Right renal cortex interstitium (tissue), 3 donors: Measurements from ENCODE around the gene PLEKHD1. TPM values are rescaled to one million over a fixed set of nuclear protein-coding genes. Genes with fewer than 3 reads are reported as not detected.

ENCODE experiments used
- DNase-seq, 3 donors: peaks; one replicate each; pipeline ENCODE4 v3.0.0-alpha.2; 2013; ENCODE audit warnings: low read depth in 3 of 3, low spot score in 2 of 3
- polyA plus RNA-seq, 3 donors: library from polyadenylated mRNA; unstranded; fragments of 120-200 nt; gene quantifications; one replicate each; pipeline ENCODE4 v1.2.1, GENCODE V29; 2013; ENCODE audit not compliant: insufficient read length in 3 of 3

The PLEKHD1 gene
- polyA plus RNA-seq, 3 donors: 3.9 to 5.7 (median 3.9) TPM

DNA sequence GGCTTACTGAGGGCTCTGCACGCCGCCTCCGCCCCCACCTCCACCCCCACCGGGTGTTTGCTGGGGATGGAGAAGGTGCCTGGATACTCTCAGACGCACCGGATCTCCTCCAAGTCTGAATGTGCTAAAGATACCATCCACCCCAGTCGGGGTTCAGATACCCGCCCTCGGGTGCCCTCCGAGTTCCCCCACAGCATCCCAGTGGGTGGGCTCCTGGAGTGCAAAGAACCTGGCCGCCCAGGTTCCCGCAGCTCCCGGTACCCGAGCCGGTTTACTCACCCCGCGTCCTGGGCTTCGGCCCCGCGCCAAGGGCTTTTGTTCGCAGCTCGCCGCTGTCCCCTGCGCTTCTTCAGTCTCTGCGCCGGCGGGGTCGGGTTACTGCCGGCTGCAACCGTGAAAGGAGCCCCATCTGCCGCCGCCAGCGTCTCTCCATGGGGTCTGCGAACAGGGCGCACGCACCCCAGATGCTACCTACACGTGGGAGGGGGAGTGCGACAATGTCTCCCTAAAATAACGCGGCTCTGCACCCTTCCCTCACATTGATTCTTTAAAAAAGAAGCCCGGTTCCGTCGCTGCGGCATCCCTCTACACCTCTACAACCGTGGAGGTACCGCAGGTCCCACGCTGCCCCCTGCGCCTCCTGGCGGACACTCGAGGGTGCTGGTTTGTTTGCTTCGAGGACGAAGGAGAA lies 89.9 kb downstream of the PLEKHD1 start, which contains the start of gene CCDC177:
Gene CCDC177, minus strand, starts transcription at position 609 of the 691 bp plus-strand sequence. CDS start 1,249 bp downstream, outside the sequence.
- no peak for DNase-seq

DNA sequence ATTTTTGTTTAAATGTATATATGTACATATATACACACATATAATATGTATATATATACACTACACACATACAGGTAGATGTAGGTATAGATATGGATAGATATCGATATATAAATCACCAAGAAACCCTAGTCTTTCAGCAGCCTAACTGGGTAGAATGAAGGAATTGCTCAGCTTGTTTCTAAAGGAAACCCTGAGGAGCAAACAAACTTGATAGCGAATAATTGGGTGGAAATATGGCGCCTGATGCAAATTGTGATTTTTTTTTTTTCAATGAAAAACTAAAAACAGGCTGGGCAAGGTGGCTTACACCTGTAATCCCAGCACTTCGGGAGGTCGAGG lies 90.4 kb downstream of the PLEKHD1 start:
- no peak for DNase-seq

DNA sequence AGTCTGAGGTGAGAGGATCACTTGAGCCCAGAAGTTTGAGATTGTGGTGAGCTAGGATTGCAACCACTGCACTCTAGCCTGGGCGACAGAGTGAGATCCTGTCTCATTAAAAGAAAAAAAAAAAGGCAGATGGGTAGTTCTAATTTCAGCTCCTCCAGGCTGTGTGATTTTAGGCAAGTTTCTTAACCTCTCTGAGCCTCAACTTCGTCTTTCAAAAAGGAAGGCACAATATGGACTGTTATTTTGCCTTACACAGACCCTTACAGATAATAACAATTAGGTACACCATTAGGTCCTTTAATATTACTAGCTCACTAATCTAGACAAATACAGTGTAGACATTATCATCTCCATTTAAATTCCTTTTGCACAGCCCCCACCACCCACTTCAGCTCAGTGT lies 94.9 kb downstream of the PLEKHD1 start:
- no peak for DNase-seq

DNA sequence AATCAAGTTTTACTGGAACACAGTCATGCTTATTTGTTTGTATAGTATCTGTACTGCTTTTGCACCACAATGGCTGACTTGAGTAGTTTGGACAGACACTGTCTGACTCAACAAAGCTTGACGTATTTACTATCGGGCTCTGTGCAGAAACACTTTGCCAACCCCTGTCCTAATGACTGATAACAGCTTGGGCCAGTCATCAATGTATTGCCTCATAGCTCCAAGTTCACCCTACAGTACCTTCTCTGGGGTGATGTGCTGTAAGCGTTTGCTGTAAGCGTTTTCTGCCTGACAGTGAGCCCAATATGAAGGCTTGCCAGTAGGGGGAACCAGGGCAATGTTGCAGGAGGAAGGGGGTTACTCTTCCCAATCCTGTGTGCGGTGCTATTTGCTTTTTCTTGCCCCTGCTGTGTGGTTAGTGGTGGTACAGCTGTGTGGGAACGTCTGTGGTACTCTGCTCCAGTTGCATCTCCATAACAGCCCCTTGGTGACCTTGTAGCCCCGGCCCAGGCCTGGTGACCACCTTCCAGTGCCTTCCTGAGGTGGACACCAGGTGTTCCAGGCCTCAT lies 95.6 kb downstream of the PLEKHD1 start:
- DNase-seq: no peak

Other genes starting within 250 kb of the PLEKHD1 start
- 1 to 10 TPM; 1.9 to 3.6 (median 3.4) TPM for gene GALNT16, start 224.6 kb upstream of the PLEKHD1 start, polyA plus RNA-seq
- gene ERH, start 86.4 kb upstream of the PLEKHD1 start, polyA plus RNA-seq: 100 to 1,000 TPM; 349 to 390 (median 385) TPM
- 10 to 100 TPM; 88.0 to 91.1 (median 90.5) TPM for gene SLC39A9, start 86.0 kb upstream of the PLEKHD1 start, polyA plus RNA-seq
- gene CCDC177, start 90.1 kb downstream of the PLEKHD1 start, polyA plus RNA-seq: under 1 TPM; 0.04 to 0.08 (median 0.08) TPM
- 10 to 100 TPM; 20.2 to 22.0 (median 20.3) TPM for gene SUSD6, start 126.9 kb downstream of the PLEKHD1 start, polyA plus RNA-seq